H1 (cell line): ENCODE results near the gene ODF4. TPM values are rescaled to one million over a fixed set of nuclear protein-coding genes. Genes with fewer than 3 reads are reported as not detected.

Source experiments
- CTCF ChIA-PET: fragments of 300-600 bp; sonication (Branson Sonifier 250); formaldehyde crosslinking; loops from one replicate; lab custom pipeline; 2021; ENCODE audit not compliant: partially characterized antibody; lab: Charles Lee
- POLR2A ChIA-PET: fragments of 300-600 bp; sonication (Branson Sonifier 250); formaldehyde crosslinking; loops from one replicate; lab custom pipeline; 2021; ENCODE audit warnings: inconsistent platforms; ENCODE audit not compliant: partially characterized antibody; lab: Charles Lee
- DNase-seq, 2 experiments: peaks; one replicate each; pipeline versions ENCODE4 v3.0.0 to v3.0.0-alpha.2; 2010 to 2022; ENCODE audit warnings: low spot score in 2 of 2, low read depth in 1 of 2, mixed read lengths in 1 of 2
- FAIRE-seq: peaks from 2 replicates; lab custom pipeline; 2011; peaks lifted over from hg19 to GRCh38; lab: Jason Lieb, UNC
- H2AFZ ChIP-seq: 2 replicates; pipeline ENCODE4 v1.8.1; 2012; ENCODE audit warnings: low read length, inconsistent platforms
- H2AK5ac ChIP-seq: 2 replicates; pipeline ENCODE4 v1.6.1; 2013; ENCODE audit warnings: low read depth, low read length
- H2BK120ac ChIP-seq: replicated peaks from 2 replicates; pipeline ENCODE3; 2013; ENCODE audit warnings: low read depth, low read length, inconsistent platforms
- H2BK12ac ChIP-seq: 2 replicates; pipeline ENCODE4 v1.6.1; 2013; ENCODE audit warnings: low read depth, low read length
- H2BK15ac ChIP-seq: 2 replicates; pipeline ENCODE4 v1.6.1; 2013; ENCODE audit warnings: low read length
- H2BK20ac ChIP-seq: 2 replicates; pipeline ENCODE4 v1.6.1; 2013; ENCODE audit warnings: low read length
- H2BK5ac ChIP-seq: 2 replicates; pipeline ENCODE4 v1.6.1; 2013; ENCODE audit warnings: low read depth, low read length
- H3K14ac ChIP-seq: 2 replicates; pipeline ENCODE4 v1.6.1; 2013; ENCODE audit warnings: inconsistent platforms; ENCODE audit not compliant: insufficient read length
- H3K18ac ChIP-seq: 2 replicates; pipeline ENCODE4 v1.6.1; 2013; ENCODE audit warnings: low read length; ENCODE audit errors: extremely low read depth
- H3K23ac ChIP-seq: 2 replicates; pipeline ENCODE4 v1.6.1; 2013; ENCODE audit warnings: inconsistent platforms; ENCODE audit not compliant: insufficient read length
- H3K23me2 ChIP-seq: 2 replicates; pipeline ENCODE4 v1.6.1; 2013; ENCODE audit warnings: low read depth, low read length
- H3K27ac ChIP-seq: 2 replicates; pipeline ENCODE4 v1.6.1; 2011; ENCODE audit warnings: low read depth, low read length, inconsistent platforms
- H3K27me3 ChIP-seq, 4 experiments: replicated peaks in 1 of 4; 1 replicate in 1 of 4; 2 replicates in 3 of 4; pipeline versions ENCODE4 v1.6.1 to v1.8.1; 2011 to 2013; ENCODE audit warnings: low read length in 3 of 4, mild to moderate bottlenecking in 3 of 4, inconsistent platforms in 2 of 4, mixed read lengths in 2 of 4, moderate library complexity in 1 of 4; ENCODE audit not compliant: control insufficient read depth in 3 of 4, insufficient read depth in 3 of 4; ENCODE audit errors: extremely low read depth in 1 of 4
- H3K36me3 ChIP-seq, 4 experiments: 2 replicates each; pipeline versions ENCODE4 v1.6.1 to v1.8.1; 2011 to 2013; ENCODE audit warnings: mild to moderate bottlenecking in 4 of 4, low read length in 3 of 4, moderate library complexity in 2 of 4, control low read depth in 1 of 4, inconsistent platforms in 1 of 4; ENCODE audit not compliant: insufficient read depth in 4 of 4, control insufficient read depth in 2 of 4
- H3K4ac ChIP-seq: replicated peaks from 2 replicates; pipeline ENCODE3; 2013; ENCODE audit warnings: low read length, low read depth, mixed read lengths, inconsistent platforms; ENCODE audit not compliant: insufficient read length
- H3K4me1 ChIP-seq, 4 experiments: replicated peaks in 1 of 4; 1 replicate in 1 of 4; 2 replicates in 3 of 4; pipeline versions ENCODE4 v1.6.1 to v1.8.1; 2011 to 2013; ENCODE audit warnings: low read length in 3 of 4, inconsistent platforms in 2 of 4, mixed read lengths in 1 of 4; ENCODE audit not compliant: insufficient read depth in 4 of 4, control insufficient read depth in 3 of 4
- H3K4me2 ChIP-seq, 2 experiments: 2 replicates each; pipeline versions ENCODE4 v1.6.1 to v1.8.1; 2011 to 2013; ENCODE audit warnings: low read depth in 2 of 2, low read length in 2 of 2, control low read depth in 1 of 2, inconsistent platforms in 1 of 2, mild to moderate bottlenecking in 1 of 2; ENCODE audit not compliant: insufficient read depth in 1 of 2
- H3K4me3 ChIP-seq, 4 experiments: fragments of 200-600, 300-600 bp in 1 of 4; sonication (generic), shearing (Covaris generic), sonication (Bioruptor Twin) in 1 of 4; 2 replicates each; pipeline versions ENCODE4 v1.5.1 to v1.8.1; 2011 to 2016; ENCODE audit warnings: low read length in 4 of 4, low read depth in 3 of 4, control low read depth in 2 of 4, inconsistent platforms in 2 of 4, mild to moderate bottlenecking in 2 of 4, mixed read lengths in 1 of 4, moderate library complexity in 1 of 4; ENCODE audit not compliant: insufficient read depth in 2 of 4; ENCODE audit errors: extremely low read depth in 1 of 4
- H3K56ac ChIP-seq: replicated peaks from 2 replicates; pipeline ENCODE3; 2013; ENCODE audit warnings: low read depth, mild to moderate bottlenecking, mixed read lengths, low read length, inconsistent platforms; ENCODE audit not compliant: insufficient read length
- H3K79me1 ChIP-seq: 2 replicates; pipeline ENCODE4 v1.6.1; 2013; ENCODE audit warnings: low read depth, low read length, control low read depth
- H3K79me2 ChIP-seq, 2 experiments: 2 replicates each; pipeline versions ENCODE4 v1.6.1 to v1.8.1; 2012 to 2013; ENCODE audit warnings: low read length in 2 of 2, mild to moderate bottlenecking in 2 of 2, inconsistent platforms in 1 of 2; ENCODE audit not compliant: insufficient read depth in 2 of 2, control insufficient read depth in 1 of 2
- H3K9ac ChIP-seq, 4 experiments: replicated peaks in 1 of 4; 1 replicate in 1 of 4; 2 replicates in 3 of 4; pipeline versions ENCODE4 v1.6.1 to v1.8.1; 2011 to 2013; ENCODE audit warnings: low read depth in 3 of 4, low read length in 3 of 4, control low read depth in 2 of 4, mild to moderate bottlenecking in 2 of 4, moderate library complexity in 2 of 4, inconsistent platforms in 1 of 4; ENCODE audit errors: extremely low read depth in 1 of 4
- H3K9me3 ChIP-seq, 2 experiments: 2 replicates each; pipeline versions ENCODE4 v1.6.1 to v1.8.1; 2012 to 2013; ENCODE audit warnings: mild to moderate bottlenecking in 2 of 2, moderate library complexity in 2 of 2, control low read depth in 1 of 2, inconsistent platforms in 1 of 2, low read depth in 1 of 2, low read length in 1 of 2, mixed read lengths in 1 of 2; ENCODE audit not compliant: insufficient read depth in 2 of 2
- H4K20me1 ChIP-seq, 2 experiments: replicated peaks in 1 of 2; 2 replicates each; pipeline versions ENCODE3 to v1.8.1; 2011 to 2013; ENCODE audit warnings: inconsistent platforms in 2 of 2, low read length in 2 of 2, mild to moderate bottlenecking in 1 of 2; ENCODE audit not compliant: insufficient read depth in 2 of 2, control insufficient read depth in 1 of 2
- H4K5ac ChIP-seq: 2 replicates; pipeline ENCODE4 v1.6.1; 2013; ENCODE audit warnings: low read length, low read depth, mixed read lengths, inconsistent platforms; ENCODE audit not compliant: insufficient read length
- H4K8ac ChIP-seq: 2 replicates; pipeline ENCODE4 v1.8.0; 2013; ENCODE audit warnings: mild to moderate bottlenecking, moderate library complexity, low read length, inconsistent platforms; ENCODE audit not compliant: insufficient read depth; ENCODE audit errors: extremely low read depth
- H4K91ac ChIP-seq: replicated peaks from 2 replicates; pipeline ENCODE3; 2013; ENCODE audit warnings: low read length, mixed read lengths, inconsistent platforms; ENCODE audit not compliant: insufficient read length
- BACH1 ChIP-seq: IDR thresholded peaks from 2 replicates; pipeline ENCODE4 v1.6.1; 2012; ENCODE audit warnings: low read length, improper control_type of control experiment
- GTF2F1 ChIP-seq: IDR thresholded peaks from 2 replicates; pipeline ENCODE4 v1.6.1; 2012; ENCODE audit warnings: low read depth, low read length, improper control_type of control experiment, borderline replicate concordance
- HDAC2 ChIP-seq, 2 experiments: fragments of 300-600 bp in 1 of 2; sonication (generic) in 1 of 2; IDR thresholded peaks; 2 replicates each; pipeline ENCODE4 v1.6.1; 2011 to 2012; ENCODE audit warnings: low read depth in 2 of 2, low read length in 2 of 2, mild to moderate bottlenecking in 2 of 2, moderate library complexity in 2 of 2, borderline replicate concordance in 1 of 2, inconsistent platforms in 1 of 2
- JUN ChIP-seq: IDR thresholded peaks from 2 replicates; pipeline ENCODE4 v1.6.1; 2011; ENCODE audit warnings: low read depth, mild to moderate bottlenecking, improper control_type of control experiment, low read length
- JUND ChIP-seq: IDR thresholded peaks from 2 replicates; pipeline ENCODE4 v1.6.1; 2011; ENCODE audit warnings: mild to moderate bottlenecking, improper control_type of control experiment, low read length
- POLR2A ChIP-seq, 2 experiments: IDR thresholded peaks; 1 replicate in 1 of 2; 2 replicates in 1 of 2; pipeline ENCODE4 v1.6.1; 2011; ENCODE audit warnings: low read depth in 2 of 2, low read length in 2 of 2, mild to moderate bottlenecking in 2 of 2; ENCODE audit errors: control extremely low read depth in 1 of 2
- RBBP5 ChIP-seq: IDR thresholded peaks from 2 replicates; pipeline ENCODE4 v1.7.1; 2012; ENCODE audit warnings: low read depth, mild to moderate bottlenecking, inconsistent platforms, low read length, moderate library complexity, borderline replicate concordance
- SP4 ChIP-seq: IDR thresholded peaks from 2 replicates; pipeline ENCODE4 v1.6.1; 2012; ENCODE audit warnings: low read length, inconsistent platforms
- SRF ChIP-seq: IDR thresholded peaks from 2 replicates; pipeline ENCODE4 v1.6.1; 2011; ENCODE audit warnings: mild to moderate bottlenecking, low read depth, low read length, moderate library complexity
- TEAD4 ChIP-seq: IDR thresholded peaks from 2 replicates; pipeline ENCODE4 v1.6.1; 2012; ENCODE audit warnings: low read depth, low read length, inconsistent platforms, mixed read lengths
- YY1 ChIP-seq: IDR thresholded peaks from 2 replicates; pipeline ENCODE4 v1.6.1; 2011; ENCODE audit warnings: low read depth, mild to moderate bottlenecking, low read length
- WGBS, 2 experiments: shearing (Covaris generic) in 1 of 2; methylation state at CpG; one replicate each; pipeline versions ENCODE4 v1.1.6 to v1.1.7; 2013 to 2015; ENCODE audit warnings: low lambda C conversion rate in 2 of 2, mixed read lengths in 2 of 2, inconsistent platforms in 1 of 2, low coverage in 1 of 2, missing lambda C conversion rate in 1 of 2; ENCODE audit not compliant: insufficient replicate concordance in 2 of 2, insufficient coverage in 1 of 2, insufficient read length in 1 of 2; ENCODE audit errors: extremely low coverage in 1 of 2, missing lambda C conversion rate in 1 of 2; 5-methylcytosine and 5-hydroxymethylcytosine counted together
- polyA plus RNA-seq, 7 experiments: library from polyadenylated mRNA; depleted of rRNA in 3 of 7; stranded (reverse) in 5 of 7; unstranded in 2 of 7; fragments of >200 nt in 5 of 7; fragments of 200-250 nt in 2 of 7; gene quantifications; 1 replicate in 5 of 7; 2 replicates in 1 of 7; 4 replicates in 1 of 7; pipeline versions ENCODE4 v1.2.1 to v1.2.3, GENCODE V29; 2011 to 2013; ENCODE audit warnings: missing spikeins in 2 of 7, mixed read lengths in 2 of 7
- total RNA-seq: library from RNA; stranded (reverse); fragmentation: NEBNext Ultra II Directional; extraction: Animal tissue kit (Norgen Biotek cat#: 25700); gene quantifications from 2 replicates; pipeline ENCODE4 v1.2.1, GENCODE V29; 2021
- TF ChIP-seq, protein P1 (sequence below): IDR thresholded peaks from 2 replicates; pipeline ENCODE4 v1.6.1; 2012; ENCODE audit warnings: inconsistent platforms
- TF ChIP-seq, protein P2 (sequence below): IDR thresholded peaks from 2 replicates; pipeline ENCODE4 v1.6.1; 2011; ENCODE audit warnings: low read length, improper control_type of control experiment

Gene ODF4
- total and polyA plus RNA-seq, 2 of the 8 experiments (the other 6 are each of a cell fraction or from before 2014, with no cell fraction given): not detected

DNA sequence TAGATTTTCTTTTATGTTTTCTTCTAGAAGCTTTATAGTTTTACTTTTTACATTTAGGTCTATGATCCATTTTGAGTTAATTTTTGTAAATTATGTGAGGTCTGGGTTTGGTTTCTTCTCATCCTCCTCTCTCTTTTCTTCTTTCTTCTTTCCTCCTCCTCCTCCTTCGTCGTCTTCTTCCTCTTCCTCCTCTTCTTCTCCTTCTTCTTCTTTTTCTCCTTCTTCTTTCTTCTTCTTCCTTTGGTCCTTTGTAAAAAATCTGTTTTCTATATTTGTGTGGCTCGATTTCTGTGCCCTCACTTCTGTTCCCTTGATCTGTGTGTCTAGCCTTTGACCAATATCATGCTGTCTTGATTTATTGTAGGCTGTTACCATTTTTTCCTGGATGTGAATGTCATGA, 39.4 kb upstream of the ODF4 start:
- H3K4ac ChIP-seq: no peak overlapping the region
- no peak overlapping the region for H3K4me3 ChIP-seq
- H3K4me2 ChIP-seq: peak overlapping the region in 1 of 2 experiments; percentile 14; a peak in 1 of 4 replicates
- no peak overlapping the region for H3K14ac ChIP-seq
- H3K4me1 ChIP-seq: no peaks in the 10 kb centered on the region
- no peak overlapping the region for H2BK12ac ChIP-seq
- H4K20me1 ChIP-seq: no peaks in the 10 kb centered on the region
- no peak overlapping the region for H4K91ac ChIP-seq
- no peak overlapping the region for H3K23ac ChIP-seq
- H2AFZ ChIP-seq: no peak overlapping the region; the same call in 1 of the 2 replicates
- H3K56ac ChIP-seq: no peak overlapping the region
- H3K36me3 ChIP-seq: no peaks in the 10 kb centered on the region
- no peak overlapping the region for H2BK5ac ChIP-seq
- DNase-seq (no peak), FAIRE-seq (no peak)
- ChIA-PET CTCF (interaction anchor here (0.6 to 3.3 kb wide), 20 partner anchors 14 to 191 kb away, joined by 3 to 21 read pairs (median 5); no protein-coding TSS in a partner anchor), POLR2A (interaction anchor here (0.6 to 2.3 kb wide), 12 partner anchors 11 to 80 kb away, joined by 3 to 11 read pairs (median 4); partner anchors contain the start of genes CTC1, KRABD2, PFAS and RANGRF)
- WGBS, 2 experiments: 76% methylated on average over 3 of the region's 3 CpGs; no CpG with 5 or more reads in 1 of the 2 experiments
- no peaks in the 10 kb centered on the region; the same call in 1 of the 2 replicates for H3K23me2 ChIP-seq
- H3K9me3 ChIP-seq: no peaks in the 10 kb centered on the region
- H3K79me1 ChIP-seq: no peaks in the 10 kb centered on the region
- no peak overlapping the region for H2BK20ac ChIP-seq
- no peak overlapping the region for H3K9ac ChIP-seq
- no peak overlapping the region for H4K5ac ChIP-seq
- no peak overlapping the region for H4K8ac ChIP-seq
- H2AK5ac ChIP-seq: no peak overlapping the region
- H2BK120ac ChIP-seq: no peak overlapping the region
- H3K27me3 ChIP-seq: no peaks in the 10 kb centered on the region; a peak in 1 of 7 replicates
- no peak overlapping the region for H3K27ac ChIP-seq
- H3K18ac ChIP-seq: no peak overlapping the region
- no peaks in the 10 kb centered on the region for H3K79me2 ChIP-seq
- H2BK15ac ChIP-seq: no peak overlapping the region
- TF ChIP-seq RBBP5 (no peak), HDAC2 (IDR thresholded peaks at IDR 0.05; ENCODE audit: borderline replicate concordance in 1 of 2, low read depth in 2 of 2, low read length in 2 of 2) (no peak), JUN (no peak), TEAD4 (no peak), POLR2A (IDR thresholded peaks at IDR 0.05; ENCODE audit: control extremely low read depth in 1 of 2, low read depth in 2 of 2, low read length in 2 of 2) (no peak), JUND (no peak), SP4 (no peak), SRF (no peak), GTF2F1 (no peak), YY1 (no peak), BACH1 (no peak)
- TF ChIP-seq, protein P1, sequence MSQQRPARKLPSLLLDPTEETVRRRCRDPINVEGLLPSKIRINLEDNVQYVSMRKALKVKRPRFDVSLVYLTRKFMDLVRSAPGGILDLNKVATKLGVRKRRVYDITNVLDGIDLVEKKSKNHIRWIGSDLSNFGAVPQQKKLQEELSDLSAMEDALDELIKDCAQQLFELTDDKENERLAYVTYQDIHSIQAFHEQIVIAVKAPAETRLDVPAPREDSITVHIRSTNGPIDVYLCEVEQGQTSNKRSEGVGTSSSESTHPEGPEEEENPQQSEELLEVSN: no peak
- TF ChIP-seq, protein P2, sequence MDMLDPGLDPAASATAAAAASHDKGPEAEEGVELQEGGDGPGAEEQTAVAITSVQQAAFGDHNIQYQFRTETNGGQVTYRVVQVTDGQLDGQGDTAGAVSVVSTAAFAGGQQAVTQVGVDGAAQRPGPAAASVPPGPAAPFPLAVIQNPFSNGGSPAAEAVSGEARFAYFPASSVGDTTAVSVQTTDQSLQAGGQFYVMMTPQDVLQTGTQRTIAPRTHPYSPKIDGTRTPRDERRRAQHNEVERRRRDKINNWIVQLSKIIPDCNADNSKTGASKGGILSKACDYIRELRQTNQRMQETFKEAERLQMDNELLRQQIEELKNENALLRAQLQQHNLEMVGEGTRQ: no peak
